Nephron (organoid): ENCODE results near the gene HOXB4.

Experiments used
- H3K27ac Mint-ChIP-seq, 3 experiments: 2 replicates each; pipeline ENCODE4 v1.8.0; 2020; ENCODE audit warnings: mixed read lengths in 3 of 3, mild to moderate bottlenecking in 2 of 3, moderate library complexity in 1 of 3
- H3K27me3 Mint-ChIP-seq: 2 replicates; pipeline ENCODE4 v1.8.0; 2021; ENCODE audit warnings: low read depth, mild to moderate bottlenecking, moderate library complexity, mixed read lengths
- H3K36me3 Mint-ChIP-seq: 2 replicates; pipeline ENCODE4 v1.8.0; 2020; ENCODE audit warnings: low read depth, mixed read lengths
- H3K4me1 Mint-ChIP-seq: 2 replicates; pipeline ENCODE4 v1.8.0; 2020; ENCODE audit warnings: mixed read lengths
- H3K4me3 Mint-ChIP-seq, 3 experiments: 2 replicates each; pipeline ENCODE4 v1.8.0; 2020; ENCODE audit warnings: mild to moderate bottlenecking in 3 of 3, mixed read lengths in 3 of 3, moderate library complexity in 2 of 3
- H3K9me3 Mint-ChIP-seq: 2 replicates; pipeline ENCODE4 v1.8.0; 2020; ENCODE audit warnings: mixed read lengths
- TF ChIP-seq, protein P1 (sequence below), 3 experiments: fragments of 200-600 bp; sonication (generic); IDR thresholded peaks; one replicate each; pipeline ENCODE4 v1.5.0; 2021; ENCODE audit warnings: antibody characterized with exemption in 3 of 3; ENCODE audit not compliant: unreplicated experiment in 3 of 3

Gene HOXB4

DNA sequence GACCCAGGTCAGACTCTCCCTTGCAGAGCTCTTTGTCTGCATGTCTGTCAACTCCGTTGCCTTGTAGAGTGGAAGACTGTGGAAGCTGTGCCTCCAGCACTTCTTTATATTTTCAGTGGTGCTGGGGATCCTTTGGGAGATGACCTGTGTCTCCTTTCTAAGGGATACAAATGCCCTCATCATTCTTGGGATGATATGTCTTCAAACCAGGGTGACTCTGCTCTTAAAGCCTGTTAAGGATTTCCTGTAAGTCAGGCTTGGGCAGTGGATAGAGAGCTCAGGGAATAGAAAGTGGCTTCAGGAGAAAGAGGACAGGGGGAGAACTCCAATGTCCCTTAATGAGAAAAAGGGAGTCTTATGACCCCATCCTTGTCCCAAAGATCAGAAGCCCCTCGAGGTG is 10.4 kb upstream of the HOXB4 start:
- no peaks in the 10 kb centered on the region for H3K9me3 Mint-ChIP-seq
- H3K27ac Mint-ChIP-seq, result peak overlapping the region in 1 of 3 experiments; percentile 91
- peak overlapping the region; percentile 84 to 98 (median 91) for H3K4me3 Mint-ChIP-seq
- peaks cover 89% of the 10 kb centered on the region for H3K27me3 Mint-ChIP-seq
- peaks cover 50% of the 10 kb centered on the region for H3K36me3 Mint-ChIP-seq
- TF ChIP-seq, protein P1, sequence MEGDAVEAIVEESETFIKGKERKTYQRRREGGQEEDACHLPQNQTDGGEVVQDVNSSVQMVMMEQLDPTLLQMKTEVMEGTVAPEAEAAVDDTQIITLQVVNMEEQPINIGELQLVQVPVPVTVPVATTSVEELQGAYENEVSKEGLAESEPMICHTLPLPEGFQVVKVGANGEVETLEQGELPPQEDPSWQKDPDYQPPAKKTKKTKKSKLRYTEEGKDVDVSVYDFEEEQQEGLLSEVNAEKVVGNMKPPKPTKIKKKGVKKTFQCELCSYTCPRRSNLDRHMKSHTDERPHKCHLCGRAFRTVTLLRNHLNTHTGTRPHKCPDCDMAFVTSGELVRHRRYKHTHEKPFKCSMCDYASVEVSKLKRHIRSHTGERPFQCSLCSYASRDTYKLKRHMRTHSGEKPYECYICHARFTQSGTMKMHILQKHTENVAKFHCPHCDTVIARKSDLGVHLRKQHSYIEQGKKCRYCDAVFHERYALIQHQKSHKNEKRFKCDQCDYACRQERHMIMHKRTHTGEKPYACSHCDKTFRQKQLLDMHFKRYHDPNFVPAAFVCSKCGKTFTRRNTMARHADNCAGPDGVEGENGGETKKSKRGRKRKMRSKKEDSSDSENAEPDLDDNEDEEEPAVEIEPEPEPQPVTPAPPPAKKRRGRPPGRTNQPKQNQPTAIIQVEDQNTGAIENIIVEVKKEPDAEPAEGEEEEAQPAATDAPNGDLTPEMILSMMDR (IDR thresholded peaks at IDR 0.05; ENCODE audit: unreplicated experiment in 3 of 3), result no peak
- peaks cover 92% of the 10 kb centered on the region for H3K4me1 Mint-ChIP-seq

DNA sequence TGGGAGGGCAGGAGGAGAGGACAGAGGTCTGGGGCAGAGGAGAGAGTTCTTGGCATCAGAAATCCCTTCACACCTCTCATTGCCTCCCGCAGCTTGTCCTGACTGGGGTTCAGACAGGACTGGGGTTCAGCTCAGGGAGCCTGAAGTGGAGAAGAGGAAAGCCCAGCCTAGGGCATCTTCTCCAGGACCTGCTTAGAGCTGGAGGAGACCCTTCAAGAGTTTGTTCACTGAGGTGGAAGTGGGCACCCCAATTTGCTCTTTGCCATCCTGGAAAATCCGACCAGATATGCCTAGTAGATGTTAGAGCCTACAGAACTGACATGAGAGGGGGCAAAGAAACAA is 9.9 kb upstream of the HOXB4 start:
- Mint-ChIP-seq H3K4me1 (peaks cover 92% of the 10 kb centered on the region), H3K4me3 (peak overlapping the region; percentile 84 to 98 (median 91)), H3K9me3 (no peaks in the 10 kb centered on the region), H3K36me3 (peaks cover 53% of the 10 kb centered on the region), H3K27ac (peak overlapping the region in 1 of 3 experiments; percentile 91), H3K27me3 (peaks cover 88% of the 10 kb centered on the region)
- TF ChIP-seq, protein P1 (IDR thresholded peaks at IDR 0.05; ENCODE audit: unreplicated experiment in 3 of 3), result no peak

DNA sequence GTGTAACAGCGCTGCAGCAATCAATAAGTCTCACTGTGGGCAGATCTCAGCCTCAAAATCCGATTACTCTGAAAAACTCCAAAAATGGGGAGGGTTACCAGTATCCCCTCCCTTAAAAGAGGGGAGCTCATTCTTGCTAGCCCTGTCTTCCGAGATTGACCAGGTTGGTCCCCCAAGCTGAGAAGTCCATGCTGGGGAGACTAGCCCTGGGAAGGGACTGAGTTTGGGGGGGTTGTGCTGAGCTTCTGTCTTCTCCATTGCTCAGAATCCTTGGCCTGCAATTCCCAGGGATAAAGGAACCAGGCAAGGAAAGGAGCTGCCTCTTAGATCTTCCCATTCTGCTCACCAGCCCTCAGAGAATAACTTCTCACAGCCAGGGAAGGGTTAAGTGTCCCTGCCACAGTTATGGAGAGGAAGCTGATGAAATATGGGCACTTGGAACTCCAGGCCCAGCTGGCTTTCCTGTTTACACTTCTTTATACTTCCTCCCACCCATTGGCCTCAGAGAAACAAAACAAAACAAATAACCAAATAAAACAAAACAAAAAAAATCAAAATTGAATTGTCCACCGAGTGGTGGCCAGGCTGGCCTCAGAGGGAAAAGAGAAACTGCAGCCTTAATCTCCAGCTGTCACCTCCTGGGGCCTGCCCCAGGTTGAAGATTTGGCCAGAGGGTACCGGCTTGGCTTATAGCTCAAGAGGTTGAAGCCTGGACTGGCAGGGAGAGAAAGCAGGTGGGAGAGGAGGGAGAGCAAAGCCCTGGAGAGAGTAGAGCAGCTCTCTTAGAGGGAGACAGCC is 9.3 kb upstream of the HOXB4 start:
- TF ChIP-seq, protein P1 (IDR thresholded peaks at IDR 0.05; ENCODE audit: unreplicated experiment in 3 of 3), result no peak
- H3K9me3 Mint-ChIP-seq, result no peaks in the 10 kb centered on the region
- H3K4me3 Mint-ChIP-seq, result peak overlapping the region; percentile 84 to 98 (median 91)

DNA sequence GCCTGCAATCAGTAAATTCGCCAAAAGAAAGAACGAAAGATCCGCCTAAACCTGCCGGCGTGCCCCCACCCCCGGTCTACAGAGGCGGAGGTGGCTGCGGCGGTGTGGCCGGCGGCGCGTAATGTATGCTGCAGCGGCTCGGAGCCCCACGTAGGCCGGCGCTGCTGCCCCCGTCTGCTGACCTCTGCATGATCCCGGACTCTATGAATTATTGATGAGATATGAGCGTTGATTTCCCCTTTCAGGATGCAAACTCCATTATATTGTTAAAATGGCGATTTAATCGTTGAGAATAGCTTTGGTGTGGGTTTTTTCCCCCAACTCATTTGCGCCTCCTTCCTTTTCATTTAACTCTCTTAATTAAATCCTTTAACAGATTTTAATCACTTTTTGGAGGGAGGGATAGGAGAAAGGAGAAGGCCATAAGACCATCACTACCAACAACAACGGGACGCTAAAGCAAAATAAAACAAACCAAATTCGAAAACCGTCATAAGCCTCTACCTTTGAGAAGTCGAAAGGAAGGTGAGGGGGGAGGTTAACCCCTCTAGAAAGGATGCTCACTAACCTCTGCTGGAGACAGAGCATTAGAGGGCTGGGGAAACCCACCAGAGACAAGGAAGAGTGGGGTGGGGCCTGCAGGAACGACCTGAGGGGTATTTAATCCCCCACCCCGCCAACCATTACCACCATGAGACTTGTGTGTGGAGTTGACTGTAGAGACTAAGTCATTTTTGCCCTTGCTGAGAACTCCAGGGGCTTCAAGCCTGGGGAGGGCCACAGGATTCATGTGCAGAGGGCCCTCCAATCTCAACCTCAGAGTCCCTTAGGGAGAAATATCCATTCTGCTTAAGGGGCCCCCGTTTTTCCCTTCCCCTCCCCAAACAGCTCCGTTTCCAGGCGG is 8.5 kb upstream of the HOXB4 start:
- Mint-ChIP-seq H3K4me1 (peaks cover 91% of the 10 kb centered on the region), H3K36me3 (peaks cover 49% of the 10 kb centered on the region), H3K9me3 (no peaks in the 10 kb centered on the region), H3K27me3 (peaks cover 86% of the 10 kb centered on the region), H3K4me3 (peak overlapping the region; percentile 84 to 98 (median 91)), H3K27ac (peak overlapping the region in 1 of 3 experiments; percentile 91)
- TF ChIP-seq, protein P1 (IDR thresholded peaks at IDR 0.05; ENCODE audit: unreplicated experiment in 3 of 3), result no peak

More for the DNA sequence above, 9.3 kb upstream of the HOXB4 start:
- H3K4me1 Mint-ChIP-seq, result peaks cover 92% of the 10 kb centered on the region
- peaks cover 53% of the 10 kb centered on the region for H3K36me3 Mint-ChIP-seq
- H3K27me3 Mint-ChIP-seq, result peaks cover 88% of the 10 kb centered on the region
- H3K27ac Mint-ChIP-seq, result peak overlapping the region in 1 of 3 experiments; percentile 91

DNA sequence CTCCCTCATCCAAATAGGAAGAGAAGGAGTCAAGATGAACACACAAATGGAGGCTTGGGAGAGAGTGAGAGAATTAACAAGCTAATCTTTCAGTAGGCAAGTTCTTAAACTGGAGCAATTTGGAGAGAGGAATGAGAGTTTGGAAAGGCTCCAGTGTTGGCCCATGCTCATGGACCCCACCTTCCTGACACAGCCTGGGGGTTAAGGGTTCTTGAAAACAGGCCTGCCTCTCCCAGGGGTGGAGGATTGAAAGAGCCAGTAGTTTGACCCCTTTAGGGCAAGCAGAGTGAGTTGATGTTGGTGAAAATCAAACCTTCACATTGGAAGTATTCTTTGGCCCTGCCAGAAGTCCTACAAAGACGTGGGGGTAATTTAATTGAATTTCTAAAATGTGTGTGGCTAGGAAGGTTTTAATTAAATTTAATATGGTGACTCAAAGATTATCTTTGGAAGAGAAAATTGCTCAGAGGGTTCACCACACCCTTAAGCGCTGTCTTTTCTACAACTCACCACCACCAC is 6.1 kb upstream of the HOXB4 start:
- Mint-ChIP-seq H3K4me1 (peaks cover 90% of the 10 kb centered on the region), H3K27ac (peak overlapping the region in 1 of 3 experiments; percentile 91), H3K9me3 (no peaks in the 10 kb centered on the region), H3K36me3 (peaks cover 29% of the 10 kb centered on the region), H3K27me3 (peaks cover 87% of the 10 kb centered on the region), H3K4me3 (peak overlapping the region; percentile 84 to 98 (median 91))
- TF ChIP-seq, protein P1 (IDR thresholded peaks at IDR 0.05; ENCODE audit: unreplicated experiment in 3 of 3), result no peak
